ENCODE measurements around the gene ARSI. TPM values are rescaled to one million over a fixed set of nuclear protein-coding genes. Genes with fewer than 3 reads are reported as not detected.

ARSI gene
- total and polyA plus RNA-seq, 2 of the 4 experiments (the other 2 are of a cell fraction) = 14.8 to 15.2 TPM

DNA sequence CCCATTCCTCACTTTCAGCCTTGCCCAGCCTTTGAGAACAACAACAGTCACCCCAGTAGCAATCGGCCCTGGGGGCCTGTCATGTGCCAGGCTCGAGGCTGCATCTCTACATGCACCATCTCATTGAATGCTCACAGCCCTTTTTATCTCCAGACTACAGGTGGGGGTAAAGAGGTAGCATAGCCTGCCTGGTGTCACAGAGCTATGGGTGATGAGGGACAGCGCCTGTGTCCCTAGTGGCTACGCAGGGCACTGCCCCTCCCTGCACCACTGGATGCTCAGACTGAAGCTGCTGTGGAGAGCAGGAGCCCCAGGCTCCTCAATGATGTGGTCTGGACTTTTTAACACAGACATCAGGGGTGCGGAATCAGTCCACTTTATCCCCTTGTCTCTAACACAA is 15.9 kb downstream of the ARSI start:
- H3K27me3 ChIP-seq (ENCODE audit: control insufficient read depth, insufficient read depth, low read length) = no peaks in the 10 kb centered on the region
- no peak overlapping the region for H2BK15ac ChIP-seq (ENCODE audit: low read depth, low read length)
- no peak overlapping the region for H3K9ac ChIP-seq (ENCODE audit: low read depth, low read length)
- no peak overlapping the region for H3K4me3 ChIP-seq (ENCODE audit: insufficient read depth, low read depth, low read length)
- no peak overlapping the region for H3K18ac ChIP-seq (ENCODE audit: low read depth, low read length)
- no peak overlapping the region for H3K27ac ChIP-seq (ENCODE audit: insufficient read depth, low read length)
- no peak overlapping the region for H2AK9ac ChIP-seq (replicated peaks; ENCODE audit: low read depth, low read length, poor library complexity)
- dilution Hi-C loops (cut with HindIII; ENCODE audit: low sequenced_read_pairs, unreplicated experiment) (no loop called here), intact Hi-C loops (cut with micrococcal nuclease) (no loop called here), in situ Hi-C loops (cut with MboI; ENCODE audit: low sequenced_read_pairs) (no loop called here)
- ChIA-PET CTCF (interaction anchor here (0.6 kb wide), 1 partner anchor 64 kb away, joined by 3 read pairs; no protein-coding TSS in a partner anchor), POLR2A (ENCODE audit: unreplicated experiment) (no interaction called here)
- no peak overlapping the region for H3K14ac ChIP-seq (replicated peaks; ENCODE audit: low read depth, low read length)
- H3K23ac ChIP-seq (ENCODE audit: low read depth, low read length) = no peak overlapping the region
- no peak overlapping the region for H2BK5ac ChIP-seq (ENCODE audit: low read depth, low read length, poor library complexity, severe bottlenecking)
- H3K79me1 ChIP-seq (ENCODE audit: low read depth in 1 of 2, low read length in 2 of 2) = no peaks in the 10 kb centered on the region
- no peak for TF ChIP-seq RFX5 (IDR thresholded peaks at IDR 0.05; ENCODE audit: low read depth, low read length)
- TF ChIP-seq, protein P1, sequence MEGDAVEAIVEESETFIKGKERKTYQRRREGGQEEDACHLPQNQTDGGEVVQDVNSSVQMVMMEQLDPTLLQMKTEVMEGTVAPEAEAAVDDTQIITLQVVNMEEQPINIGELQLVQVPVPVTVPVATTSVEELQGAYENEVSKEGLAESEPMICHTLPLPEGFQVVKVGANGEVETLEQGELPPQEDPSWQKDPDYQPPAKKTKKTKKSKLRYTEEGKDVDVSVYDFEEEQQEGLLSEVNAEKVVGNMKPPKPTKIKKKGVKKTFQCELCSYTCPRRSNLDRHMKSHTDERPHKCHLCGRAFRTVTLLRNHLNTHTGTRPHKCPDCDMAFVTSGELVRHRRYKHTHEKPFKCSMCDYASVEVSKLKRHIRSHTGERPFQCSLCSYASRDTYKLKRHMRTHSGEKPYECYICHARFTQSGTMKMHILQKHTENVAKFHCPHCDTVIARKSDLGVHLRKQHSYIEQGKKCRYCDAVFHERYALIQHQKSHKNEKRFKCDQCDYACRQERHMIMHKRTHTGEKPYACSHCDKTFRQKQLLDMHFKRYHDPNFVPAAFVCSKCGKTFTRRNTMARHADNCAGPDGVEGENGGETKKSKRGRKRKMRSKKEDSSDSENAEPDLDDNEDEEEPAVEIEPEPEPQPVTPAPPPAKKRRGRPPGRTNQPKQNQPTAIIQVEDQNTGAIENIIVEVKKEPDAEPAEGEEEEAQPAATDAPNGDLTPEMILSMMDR (conservative IDR thresholded peaks at IDR 0.05; ENCODE audit: low read depth, low read length) = 0 out of 2 replicates have a peak, but pooled peaks have one; percentile 11
- no peak overlapping the region for H4K91ac ChIP-seq (ENCODE audit: insufficient read depth, low read depth, low read length)
- no peak overlapping the region for H4K5ac ChIP-seq (ENCODE audit: low read depth, low read length)
- peaks cover 7% of the 10 kb centered on the region; the same call in 1 of the 2 replicates for H3K9me1 ChIP-seq (ENCODE audit: insufficient read depth, low read length)
- H2BK20ac ChIP-seq (ENCODE audit: low read depth, low read length) = no peak overlapping the region
- H2BK120ac ChIP-seq (ENCODE audit: low read depth, low read length) = no peak overlapping the region
- no peaks in the 10 kb centered on the region for H3K36me3 ChIP-seq (ENCODE audit: control insufficient read depth, insufficient read depth, low read length)
- no peak overlapping the region for H3K4me2 ChIP-seq (ENCODE audit: low read depth, low read length)
- H4K8ac ChIP-seq (ENCODE audit: low read depth in 2 of 2, low read length in 2 of 2) = no peak overlapping the region
- no peaks in the 10 kb centered on the region for H3K9me3 ChIP-seq (ENCODE audit: control insufficient read depth, insufficient read depth, low read length)
- BruUV-seq (replicated peaks) = no TSS peak
- peaks cover 2% of the 10 kb centered on the region; the same call in 1 of the 2 replicates for H3K4me1 ChIP-seq (ENCODE audit: control insufficient read depth, insufficient read depth, low read length)
- no peak overlapping the region for H3K4ac ChIP-seq (ENCODE audit: low read depth, low read length)
- no peaks in the 10 kb centered on the region for H4K20me1 ChIP-seq (ENCODE audit: insufficient read depth, low read length)
- ATAC-seq (ENCODE audit: low read depth) (no peak), DNase-seq (no peak)
- H3K56ac ChIP-seq (ENCODE audit: extremely low read depth, insufficient read depth, low read length) = no peak overlapping the region
- 100% methylated on average over 1 of the region's 5 CpGs; no CpG with 5 or more reads in 1 of the 2 experiments for WGBS, 2 experiments (ENCODE audit: extremely low coverage in 2 of 2, insufficient read length in 1 of 2)
- H2AK5ac ChIP-seq (ENCODE audit: low read depth, low read length) = no peak overlapping the region
- H2AFZ ChIP-seq (replicated peaks; ENCODE audit: low read length, poor library complexity) = no peak overlapping the region
